IMR-90 (cell line): ENCODE data around the gene STAT6. TPM values are rescaled to one million over a fixed set of nuclear protein-coding genes. Genes with fewer than 3 reads are reported as not detected.

ENCODE experiments used
- ATAC-seq: fragments of 200-7000 bp; cut with Tn5 transposase; 2 replicates; pipeline ENCODE4 v1.9.1; 2020; ENCODE audit warnings: low read depth, mild to moderate bottlenecking, moderate library complexity
- BruUV-seq: library from RNA; stranded (reverse); fragments of 400-500 nt; replicated peaks from 2 replicates; lab custom pipeline; 2021; lab: Mats Ljungman, UMichigan
- CTCF ChIA-PET: fragments of 300-600 bp; formaldehyde crosslinking; extraction: SDS; loops from one replicate; lab custom pipeline; 2021; ENCODE audit warnings: antibody characterized with exemption; lab: Yijun Ruan, JAX
- POLR2A ChIA-PET: fragments of 300-600 bp; sonication (Branson Sonifier 250); formaldehyde crosslinking; loops from one replicate; lab custom pipeline; 2022; ENCODE audit warnings: antibody characterized with exemption; ENCODE audit not compliant: unreplicated experiment; lab: Charles Lee
- DNase-seq: peaks from one replicate; pipeline ENCODE4 v3.0.0; 2013
- H2AFZ ChIP-seq: replicated peaks from 2 replicates; pipeline ENCODE3; 2013; ENCODE audit warnings: low read length, mild to moderate bottlenecking; ENCODE audit not compliant: poor library complexity
- H2AK5ac ChIP-seq: 2 replicates; pipeline ENCODE4 v1.6.1; 2013; ENCODE audit warnings: low read depth, low read length, inconsistent platforms
- H2AK9ac ChIP-seq: replicated peaks from 2 replicates; pipeline ENCODE3; 2013; ENCODE audit warnings: mild to moderate bottlenecking, low read depth, low read length, moderate library complexity; ENCODE audit not compliant: poor library complexity
- H2BK120ac ChIP-seq: 2 replicates; pipeline ENCODE4 v1.6.1; 2013; ENCODE audit warnings: low read depth, low read length, inconsistent platforms
- H2BK15ac ChIP-seq: 3 replicates; pipeline ENCODE4 v1.6.1; 2013; ENCODE audit warnings: low read depth, low read length, inconsistent platforms
- H2BK20ac ChIP-seq: 2 replicates; pipeline ENCODE4 v1.6.1; 2013; ENCODE audit warnings: low read depth, mild to moderate bottlenecking, inconsistent platforms, low read length, moderate library complexity
- H2BK5ac ChIP-seq: 2 replicates; pipeline ENCODE4 v1.6.1; 2013; ENCODE audit warnings: mild to moderate bottlenecking, low read depth, low read length, inconsistent platforms; ENCODE audit not compliant: poor library complexity, severe bottlenecking
- H3K14ac ChIP-seq: replicated peaks from 2 replicates; pipeline ENCODE4 v1.6.1; 2013; ENCODE audit warnings: low read depth, low read length, inconsistent platforms
- H3K18ac ChIP-seq: 2 replicates; pipeline ENCODE4 v1.6.1; 2013; ENCODE audit warnings: low read depth, low read length, control low read depth
- H3K23ac ChIP-seq: 2 replicates; pipeline ENCODE4 v1.6.1; 2013; ENCODE audit warnings: low read depth, low read length, inconsistent platforms
- H3K27ac ChIP-seq: 2 replicates; pipeline ENCODE4 v1.5.1; 2013; ENCODE audit warnings: mild to moderate bottlenecking, control low read depth, low read length; ENCODE audit not compliant: insufficient read depth
- H3K27me3 ChIP-seq: 2 replicates; pipeline ENCODE4 v1.6.1; 2013; ENCODE audit warnings: low read length; ENCODE audit not compliant: control insufficient read depth, insufficient read depth
- H3K36me3 ChIP-seq: 2 replicates; pipeline ENCODE4 v1.6.1; 2013; ENCODE audit warnings: low read length, mixed read lengths; ENCODE audit not compliant: control insufficient read depth, insufficient read depth
- H3K4ac ChIP-seq: 2 replicates; pipeline ENCODE4 v1.6.1; 2013; ENCODE audit warnings: low read depth, low read length, inconsistent platforms
- H3K4me1 ChIP-seq: 2 replicates; pipeline ENCODE4 v1.6.1; 2013; ENCODE audit warnings: low read length, mixed read lengths; ENCODE audit not compliant: control insufficient read depth, insufficient read depth
- H3K4me2 ChIP-seq: 2 replicates; pipeline ENCODE4 v1.6.1; 2013; ENCODE audit warnings: low read depth, mild to moderate bottlenecking, control low read depth, low read length, moderate library complexity
- H3K4me3 ChIP-seq: 2 replicates; pipeline ENCODE4 v1.5.1; 2013; ENCODE audit warnings: low read depth, mild to moderate bottlenecking, control low read depth, low read length, moderate library complexity; ENCODE audit not compliant: insufficient read depth
- H3K56ac ChIP-seq: 2 replicates; pipeline ENCODE4 v1.6.1; 2013; ENCODE audit warnings: low read length, inconsistent platforms; ENCODE audit not compliant: insufficient read depth; ENCODE audit errors: extremely low read depth
- H3K79me1 ChIP-seq, 2 experiments: 2 replicates each; pipeline ENCODE4 v1.6.1; 2013; ENCODE audit warnings: low read length in 2 of 2, inconsistent platforms in 1 of 2, low read depth in 1 of 2
- H3K9ac ChIP-seq: 2 replicates; pipeline ENCODE4 v1.6.1; 2013; ENCODE audit warnings: low read depth, low read length, control low read depth
- H3K9me1 ChIP-seq: 2 replicates; pipeline ENCODE4 v1.6.1; 2013; ENCODE audit warnings: low read length, inconsistent platforms; ENCODE audit not compliant: insufficient read depth
- H3K9me3 ChIP-seq: 2 replicates; pipeline ENCODE4 v1.6.1; 2013; ENCODE audit warnings: low read length; ENCODE audit not compliant: control insufficient read depth, insufficient read depth
- H4K20me1 ChIP-seq: 2 replicates; pipeline ENCODE4 v1.6.1; 2013; ENCODE audit warnings: low read length, inconsistent platforms; ENCODE audit not compliant: insufficient read depth
- H4K5ac ChIP-seq: 2 replicates; pipeline ENCODE4 v1.6.1; 2013; ENCODE audit warnings: mild to moderate bottlenecking, low read depth, low read length, control low read depth
- H4K8ac ChIP-seq, 2 experiments: 2 replicates each; pipeline ENCODE4 v1.6.1; 2013; ENCODE audit warnings: low read depth in 2 of 2, low read length in 2 of 2, control low read depth in 1 of 2, inconsistent platforms in 1 of 2
- H4K91ac ChIP-seq: 2 replicates; pipeline ENCODE4 v1.6.1; 2013; ENCODE audit warnings: low read depth, low read length, inconsistent platforms; ENCODE audit not compliant: insufficient read depth
- BHLHE40 ChIP-seq: fragments of 150-350 bp; IDR thresholded peaks from 2 replicates; pipeline ENCODE4 v1.6.1; 2016; ENCODE audit warnings: mild to moderate bottlenecking, low read depth, low read length
- CEBPB ChIP-seq: IDR thresholded peaks from 2 replicates; pipeline ENCODE4 v1.6.1; 2012; ENCODE audit warnings: low read depth, low read length, improper control_type of control experiment
- CTCF ChIP-seq: conservative IDR thresholded peaks from 2 replicates; pipeline ENCODE4 v1.5.1; 2012; ENCODE audit warnings: mild to moderate bottlenecking, low read depth, low read length, improper control_type of control experiment
- MAFK ChIP-seq: IDR thresholded peaks from 2 replicates; pipeline ENCODE4 v1.6.1; 2012; ENCODE audit warnings: low read depth, low read length, improper control_type of control experiment
- MAZ ChIP-seq: IDR thresholded peaks from 2 replicates; pipeline ENCODE4 v1.6.1; 2012; ENCODE audit warnings: low read depth, mild to moderate bottlenecking, low read length, improper control_type of control experiment, moderate library complexity, borderline replicate concordance
- MXI1 ChIP-seq: IDR thresholded peaks from 2 replicates; pipeline ENCODE4 v1.6.1; 2012; ENCODE audit warnings: low read depth, mild to moderate bottlenecking, low read length, moderate library complexity, borderline replicate concordance
- NFE2L2 ChIP-seq: fragments of 150-350 bp; IDR thresholded peaks from 2 replicates; pipeline ENCODE4 v1.6.1; 2016; ENCODE audit warnings: low read depth, mild to moderate bottlenecking, low read length
- POLR2A ChIP-seq: IDR thresholded peaks from 2 replicates; pipeline ENCODE4 v1.6.1; 2012; ENCODE audit warnings: mild to moderate bottlenecking, low read depth, low read length
- RCOR1 ChIP-seq: IDR thresholded peaks from 2 replicates; pipeline ENCODE4 v1.6.1; 2012; ENCODE audit warnings: mild to moderate bottlenecking, low read length, improper control_type of control experiment; ENCODE audit not compliant: insufficient replicate concordance
- RFX5 ChIP-seq: IDR thresholded peaks from 2 replicates; pipeline ENCODE4 v1.8.0; 2012; ENCODE audit warnings: low read depth, mild to moderate bottlenecking, low read length, moderate library complexity
- SMC3 ChIP-seq: fragments of 150-350 bp; IDR thresholded peaks from 2 replicates; pipeline ENCODE4 v1.6.1; 2016; ENCODE audit warnings: low read depth, mild to moderate bottlenecking, antibody characterized with exemption, low read length, moderate library complexity
- WGBS, 2 experiments: methylation state at CpG; one replicate each; pipeline versions ENCODE4 v1.1.5 to v1.1.7; 2013; ENCODE audit warnings: missing lambda C conversion rate in 2 of 2; ENCODE audit not compliant: insufficient read length in 1 of 2; ENCODE audit errors: extremely low coverage in 2 of 2; 5-methylcytosine and 5-hydroxymethylcytosine counted together
- dilution Hi-C: fragments of 300-500 bp; cut with HindIII; formaldehyde crosslinking; loops from one replicate; pipeline ENCODE4 v1.14.3; 2018; ENCODE audit warnings: low sequenced_read_pairs; ENCODE audit not compliant: unreplicated experiment
- in situ Hi-C: fragments of 300-500 bp; cut with MboI; formaldehyde crosslinking; loops from 3 replicates; pipeline ENCODE4 v1.14.3; 2019; ENCODE audit warnings: low sequenced_read_pairs, inconsistent platforms, mixed read lengths
- intact Hi-C: fragments of 100-400 bp; cut with micrococcal nuclease; formaldehyde crosslinking; loops from 2 replicates; pipeline ENCODE4 v1.10.0; 2022
- polyA plus RNA-seq, 3 experiments: library from polyadenylated mRNA; depleted of rRNA; stranded (reverse); fragments of >200 nt; gene quantifications; 2 replicates each; pipeline ENCODE4 v1.2.3, GENCODE V29; 2012; ENCODE audit warnings: low replicate concordance in 1 of 3
- total RNA-seq: library from RNA; depleted of rRNA; stranded (reverse); fragments of >200 nt; gene quantifications from 2 replicates; pipeline ENCODE4 v1.2.3, GENCODE V29; 2012
- TF ChIP-seq, protein P1 (sequence below): fragments of 150-350 bp; IDR thresholded peaks from 2 replicates; pipeline ENCODE4 v1.6.1; 2017; ENCODE audit warnings: mild to moderate bottlenecking, antibody characterized with exemption, low read length, low read depth
- TF ChIP-seq, protein P2 (sequence below): fragments of 150-350 bp; IDR thresholded peaks from 2 replicates; pipeline ENCODE4 v1.6.1; 2016; ENCODE audit warnings: low read depth, mild to moderate bottlenecking, low read length, moderate library complexity, borderline replicate concordance

Gene STAT6
- total and polyA plus RNA-seq, 2 of the 4 experiments (the other 2 are of a cell fraction) = 43.4 to 96.9 TPM

DNA sequence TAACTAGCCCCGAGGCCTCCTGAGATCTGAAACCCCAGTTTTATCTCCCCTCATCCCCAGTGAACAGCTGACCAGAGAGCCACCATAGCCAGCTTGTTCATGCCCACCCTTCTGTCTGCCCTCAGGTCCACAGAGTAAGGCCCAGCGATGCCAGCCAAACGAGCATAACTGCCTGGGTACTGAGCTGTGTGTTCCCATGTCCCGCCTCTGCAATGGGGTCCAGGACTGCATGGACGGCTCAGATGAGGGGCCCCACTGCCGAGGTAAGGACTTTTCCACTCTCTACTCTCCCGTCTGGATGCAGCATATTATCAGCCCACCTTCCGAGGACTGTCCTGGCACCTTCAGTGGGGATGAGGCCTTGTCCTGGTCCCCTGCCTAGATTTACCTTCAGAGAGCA lies 30.1 kb upstream of the STAT6 start:
- Histone ChIP-seq H3K4me2 (no peak overlapping the region), H4K8ac (no peak overlapping the region), H3K27me3 (no peaks in the 10 kb centered on the region), H3K56ac (no peak overlapping the region), H3K27ac (no peak overlapping the region), H2BK15ac (no peak overlapping the region), H3K9me1 (peaks cover 40% of the 10 kb centered on the region), H3K14ac (no peak overlapping the region), H4K91ac (no peak overlapping the region), H2BK120ac (no peak overlapping the region), H2BK5ac (no peak overlapping the region), H4K20me1 (peaks cover 89% of the 10 kb centered on the region), H4K5ac (no peak overlapping the region), H3K9ac (no peak overlapping the region), H2AFZ (peak overlapping the region; percentile 38), H3K79me1 (peaks cover 64 to 95% of the 10 kb centered on the region in 2 experiments), H3K4me1 (peaks cover 44% of the 10 kb centered on the region), H3K18ac (no peak overlapping the region), H2BK20ac (no peak overlapping the region), H3K36me3 (peaks cover 75% of the 10 kb centered on the region), H3K4me3 (no peak overlapping the region), H3K4ac (no peak overlapping the region), H2AK5ac (no peak overlapping the region), H2AK9ac (peak overlapping the region; percentile 37), H3K23ac (no peak overlapping the region), H3K9me3 (no peaks in the 10 kb centered on the region)
- TF ChIP-seq, protein P1, sequence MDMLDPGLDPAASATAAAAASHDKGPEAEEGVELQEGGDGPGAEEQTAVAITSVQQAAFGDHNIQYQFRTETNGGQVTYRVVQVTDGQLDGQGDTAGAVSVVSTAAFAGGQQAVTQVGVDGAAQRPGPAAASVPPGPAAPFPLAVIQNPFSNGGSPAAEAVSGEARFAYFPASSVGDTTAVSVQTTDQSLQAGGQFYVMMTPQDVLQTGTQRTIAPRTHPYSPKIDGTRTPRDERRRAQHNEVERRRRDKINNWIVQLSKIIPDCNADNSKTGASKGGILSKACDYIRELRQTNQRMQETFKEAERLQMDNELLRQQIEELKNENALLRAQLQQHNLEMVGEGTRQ = no peak
- TF ChIP-seq MXI1 (no peak), RFX5 (no peak), CEBPB (no peak), CTCF (no peak), BHLHE40 (no peak), RCOR1 (no peak), MAFK (no peak), MAZ (no peak), SMC3 (no peak), NFE2L2 (no peak), POLR2A (no peak)
- TF ChIP-seq, protein P2, sequence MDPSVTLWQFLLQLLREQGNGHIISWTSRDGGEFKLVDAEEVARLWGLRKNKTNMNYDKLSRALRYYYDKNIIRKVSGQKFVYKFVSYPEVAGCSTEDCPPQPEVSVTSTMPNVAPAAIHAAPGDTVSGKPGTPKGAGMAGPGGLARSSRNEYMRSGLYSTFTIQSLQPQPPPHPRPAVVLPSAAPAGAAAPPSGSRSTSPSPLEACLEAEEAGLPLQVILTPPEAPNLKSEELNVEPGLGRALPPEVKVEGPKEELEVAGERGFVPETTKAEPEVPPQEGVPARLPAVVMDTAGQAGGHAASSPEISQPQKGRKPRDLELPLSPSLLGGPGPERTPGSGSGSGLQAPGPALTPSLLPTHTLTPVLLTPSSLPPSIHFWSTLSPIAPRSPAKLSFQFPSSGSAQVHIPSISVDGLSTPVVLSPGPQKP = no peak
- BruUV-seq = no TSS peak
- ATAC-seq (no peak), DNase-seq (no peak)
- intact Hi-C loops = no loop called here
- dilution Hi-C loops = no loop called here
- 86% methylated on average over 4 of the region's 8 CpGs; no CpG with 5 or more reads in 1 of the 2 experiments for WGBS, 2 experiments
- in situ Hi-C loops = no loop called here
- CTCF ChIA-PET = no interaction called here
- POLR2A ChIA-PET = no interaction called here
